Keratinocyte (primary cell): ENCODE results near the gene RRAS2. TPM values are rescaled to one million over a fixed set of nuclear protein-coding genes. Genes with fewer than 3 reads are reported as not detected.

Source experiments
- DNase-seq: peaks from one replicate; pipeline ENCODE4 v3.0.0-alpha.2; 2011; ENCODE audit warnings: low read depth, missing footprints, low spot score
- FAIRE-seq: peaks from 2 replicates; lab custom pipeline; 2011; peaks lifted over from hg19 to GRCh38; lab: Jason Lieb, UNC
- H2AFZ ChIP-seq: 2 replicates; pipeline ENCODE4 v1.6.0; 2012; ENCODE audit warnings: low read length, control low read depth, inconsistent platforms; ENCODE audit not compliant: control insufficient read depth
- H3K27ac ChIP-seq: 2 replicates; pipeline ENCODE4 v1.5.1; 2011; ENCODE audit warnings: low read length; ENCODE audit not compliant: control insufficient read depth, insufficient read depth
- H3K27me3 ChIP-seq: 3 replicates; pipeline ENCODE4 v1.6.0; 2011; ENCODE audit warnings: low read length; ENCODE audit not compliant: control insufficient read depth, insufficient read depth; ENCODE audit errors: extremely low read depth
- H3K36me3 ChIP-seq, 2 experiments: 2 replicates in 1 of 2; 3 replicates in 1 of 2; pipeline ENCODE4 v1.5.1; 2011; ENCODE audit warnings: low read length in 2 of 2, mild to moderate bottlenecking in 1 of 2; ENCODE audit not compliant: control insufficient read depth in 2 of 2, insufficient read depth in 2 of 2; ENCODE audit errors: extremely low read depth in 1 of 2
- H3K4me1 ChIP-seq: 3 replicates; pipeline ENCODE4 v1.5.1; 2011; ENCODE audit warnings: low read length; ENCODE audit not compliant: control insufficient read depth, insufficient read depth; ENCODE audit errors: extremely low read depth
- H3K4me2 ChIP-seq: 3 replicates; pipeline ENCODE4 v1.6.0; 2011; ENCODE audit warnings: low read depth, low read length; ENCODE audit not compliant: control insufficient read depth, insufficient read depth; ENCODE audit errors: extremely low read depth
- H3K4me3 ChIP-seq, 3 experiments: fragments of 200-600 bp in 1 of 3; sonication (generic) in 1 of 3; 2 replicates in 2 of 3; 3 replicates in 1 of 3; pipeline ENCODE4 v1.5.1; 2011 to 2016; ENCODE audit warnings: low read length in 3 of 3, mild to moderate bottlenecking in 3 of 3, control low read depth in 2 of 3, inconsistent platforms in 1 of 3, low read depth in 1 of 3, mixed read lengths in 1 of 3, mixed run types in 1 of 3, moderate library complexity in 1 of 3; ENCODE audit not compliant: control insufficient read depth in 2 of 3, insufficient read depth in 2 of 3; ENCODE audit errors: extremely low read depth in 1 of 3
- H3K79me2 ChIP-seq: 2 replicates; pipeline ENCODE4 v1.6.0; 2012; ENCODE audit warnings: low read length; ENCODE audit not compliant: control insufficient read depth, insufficient read depth
- H3K9ac ChIP-seq: 3 replicates; pipeline ENCODE4 v1.6.0; 2011; ENCODE audit warnings: low read length; ENCODE audit not compliant: control insufficient read depth, insufficient read depth; ENCODE audit errors: extremely low read depth
- H3K9me1 ChIP-seq: 3 replicates; pipeline ENCODE4 v1.6.0; 2011; ENCODE audit warnings: low read length; ENCODE audit not compliant: control insufficient read depth, insufficient read depth; ENCODE audit errors: extremely low read depth
- H3K9me3 ChIP-seq: 2 replicates; pipeline ENCODE4 v1.5.1; 2012; ENCODE audit warnings: low read depth, low read length; ENCODE audit not compliant: control insufficient read depth
- H4K20me1 ChIP-seq: 3 replicates; pipeline ENCODE4 v1.6.0; 2011; ENCODE audit warnings: low read length; ENCODE audit not compliant: control insufficient read depth, insufficient read depth; ENCODE audit errors: extremely low read depth
- CTCF ChIP-seq, 3 experiments: IDR thresholded peaks in 1 of 3; conservative IDR thresholded peaks in 1 of 3; optimal IDR thresholded peaks in 1 of 3; 2 replicates in 2 of 3; 3 replicates in 1 of 3; pipeline versions ENCODE3 to v1.5.1; 2011; ENCODE audit warnings: low read length in 3 of 3, mild to moderate bottlenecking in 3 of 3, moderate library complexity in 2 of 3, control low read depth in 1 of 3, inconsistent platforms in 1 of 3; ENCODE audit not compliant: insufficient read depth in 2 of 3; ENCODE audit errors: extremely low read depth in 1 of 3
- EZH2 ChIP-seq: IDR thresholded peaks from one replicate; pipeline ENCODE4 v1.6.1; 2012; ENCODE audit warnings: inconsistent platforms, mild to moderate bottlenecking, low read length, moderate library complexity
- dilution Hi-C: fragments of 300-500 bp; cut with MboI; formaldehyde crosslinking; loops from one replicate; pipeline ENCODE4 v1.7.0; 2020; ENCODE audit warnings: low sequenced_read_pairs; ENCODE audit not compliant: extremely low pct_ligation_motif_present
- polyA plus RNA-seq, 5 experiments: library from polyadenylated mRNA; depleted of rRNA in 3 of 5; stranded (reverse) in 3 of 5; stranded (forward) in 1 of 5; unstranded in 1 of 5; fragments of >200 nt; gene quantifications; 1 replicate in 1 of 5; 2 replicates in 3 of 5; 3 replicates in 1 of 5; pipeline versions ENCODE4 v1.2.1 to v1.2.3, GENCODE V29; 2011 to 2012; ENCODE audit warnings: missing spikeins in 2 of 5, low read depth in 1 of 5, low replicate concordance in 1 of 5

RRAS2 gene
- polyA plus RNA-seq, 1 donor (not counting 4 experiments of a cell fraction or from before 2014, with no cell fraction given) = 99.3 TPM

GRCh38 chr11:14304601-14305000, 54.4 kb downstream of the RRAS2 start:
- FAIRE-seq (no peak), DNase-seq (no peak)
- dilution Hi-C loops = no loop called here
- Histone ChIP-seq H2AFZ (no peak overlapping the region), H3K36me3 (no peaks in the 10 kb centered on the region), H3K9ac (no peak overlapping the region), H3K9me1 (peaks cover 7% of the 10 kb centered on the region), H3K4me3 (no peak overlapping the region), H3K79me2 (peaks cover 98% of the 10 kb centered on the region), H3K9me3 (no peaks in the 10 kb centered on the region), H3K4me1 (peaks cover 29% of the 10 kb centered on the region), H3K27ac (no peak overlapping the region), H4K20me1 (peaks cover 4% of the 10 kb centered on the region), H3K4me2 (no peak overlapping the region), H3K27me3 (no peaks in the 10 kb centered on the region)
- TF ChIP-seq EZH2 (no peak), CTCF (optimal IDR thresholded peaks at IDR 0.05 in 1 of 3, IDR thresholded peaks at IDR 0.05 in 1 of 3, conservative IDR thresholded peaks at IDR 0.05 in 1 of 3; ENCODE audit: extremely low read depth in 1 of 3, insufficient read depth in 2 of 3, low read length in 3 of 3) (no peak)

GRCh38 chr11:14300661-14301304, 58.2 kb downstream of the RRAS2 start:
- H3K9me3 ChIP-seq = no peaks in the 10 kb centered on the region
- H2AFZ ChIP-seq = no peak overlapping the region
- peak; percentile 72 to 95 (median 87) for TF ChIP-seq CTCF (optimal IDR thresholded peaks at IDR 0.05 in 1 of 3, IDR thresholded peaks at IDR 0.05 in 1 of 3, conservative IDR thresholded peaks at IDR 0.05 in 1 of 3; ENCODE audit: extremely low read depth in 1 of 3, insufficient read depth in 2 of 3, low read length in 3 of 3)
- no peak for TF ChIP-seq EZH2
- dilution Hi-C loops = no loop called here
- H3K27ac ChIP-seq = no peak overlapping the region
- FAIRE-seq = peak; percentile 87
- peak overlapping the region; percentile 31 for H3K9ac ChIP-seq
- H3K79me2 ChIP-seq = peaks cover 95% of the 10 kb centered on the region
- no peaks in the 10 kb centered on the region for H3K27me3 ChIP-seq
- H3K4me1 ChIP-seq = peaks cover 15% of the 10 kb centered on the region
- H3K9me1 ChIP-seq = peaks cover 2% of the 10 kb centered on the region
- H3K4me3 ChIP-seq = no peak overlapping the region
- peaks cover 3% of the 10 kb centered on the region for H4K20me1 ChIP-seq
- H3K36me3 ChIP-seq = no peaks in the 10 kb centered on the region
- DNase-seq = no peak
- H3K4me2 ChIP-seq = peak overlapping the region; percentile 38
